Measurements from ENCODE around the gene TTC23L. TPM values are rescaled to one million over a fixed set of nuclear protein-coding genes. Genes with fewer than 3 reads are reported as not detected.

TTC23L gene
- total and polyA plus RNA-seq, 2 donors (not counting 1 experiment from before 2014, with no cell fraction given) = 0.24 to 0.33 TPM

GRCh38 chr5:34865091-34865490, 26.1 kb downstream of the TTC23L start:
- DNase-seq (ENCODE audit: low read depth in 2 of 2) = peak in 1 of 2 donors; percentile 11
- TF ChIP-seq EZH2 (IDR thresholded peaks at IDR 0.05; ENCODE audit: low read length, missing control alignments) (no peak), CTCF (conservative IDR thresholded peaks at IDR 0.05 in 1 of 2, IDR thresholded peaks at IDR 0.05 in 1 of 2; ENCODE audit: low read depth in 1 of 2, low read length in 2 of 2) (no peak)
- H3K27me3 ChIP-seq (ENCODE audit: control insufficient read depth, insufficient read depth, low read length) = no peaks in the 10 kb centered on the region
- H2AFZ ChIP-seq (ENCODE audit: low read length) = no peak overlapping the region
- H3K9me3 ChIP-seq (ENCODE audit: control insufficient read depth, insufficient read depth, low read depth, low read length) = no peaks in the 10 kb centered on the region
- H3K4me2 ChIP-seq (ENCODE audit: extremely low read depth, insufficient read depth, low read length) = no peak overlapping the region
- no peak overlapping the region for H3K4me3 ChIP-seq (replicated peaks in 1 of 4; ENCODE audit: control extremely low read depth in 1 of 4, insufficient read depth in 1 of 4, low read depth in 3 of 4, low read length in 4 of 4)
- no peak overlapping the region for H3K27ac ChIP-seq (ENCODE audit: insufficient read depth, low read length)
- no peaks in the 10 kb centered on the region for H3K4me1 ChIP-seq (ENCODE audit: control insufficient read depth, extremely low read depth, insufficient read depth, low read length)
- no peaks in the 10 kb centered on the region for H3K36me3 ChIP-seq (ENCODE audit: control insufficient read depth, insufficient read depth, low read length)
- H4K20me1 ChIP-seq (ENCODE audit: control insufficient read depth, extremely low read depth, insufficient read depth, low read length) = no peaks in the 10 kb centered on the region
- no peak overlapping the region for H3K9ac ChIP-seq (ENCODE audit: insufficient read depth, low read length)
- H3K79me2 ChIP-seq (ENCODE audit: control insufficient read depth, insufficient read depth, low read length) = no peaks in the 10 kb centered on the region

GRCh38 chr5:34866989-34867471, 28.1 kb downstream of the TTC23L start:
- Histone ChIP-seq H3K36me3 (ENCODE audit: control insufficient read depth, insufficient read depth, low read length) (no peaks in the 10 kb centered on the region), H3K4me1 (ENCODE audit: control insufficient read depth, extremely low read depth, insufficient read depth, low read length) (no peaks in the 10 kb centered on the region), H3K4me3 (replicated peaks in 1 of 4; ENCODE audit: control extremely low read depth in 1 of 4, insufficient read depth in 1 of 4, low read depth in 3 of 4, low read length in 4 of 4) (no peak overlapping the region), H3K4me2 (ENCODE audit: extremely low read depth, insufficient read depth, low read length) (no peak overlapping the region), H3K79me2 (ENCODE audit: control insufficient read depth, insufficient read depth, low read length) (no peaks in the 10 kb centered on the region), H3K9ac (ENCODE audit: insufficient read depth, low read length) (no peak overlapping the region), H3K27me3 (ENCODE audit: control insufficient read depth, insufficient read depth, low read length) (no peaks in the 10 kb centered on the region), H4K20me1 (ENCODE audit: control insufficient read depth, extremely low read depth, insufficient read depth, low read length) (no peaks in the 10 kb centered on the region), H3K27ac (ENCODE audit: insufficient read depth, low read length) (no peak overlapping the region), H2AFZ (ENCODE audit: low read length) (no peak overlapping the region), H3K9me3 (ENCODE audit: control insufficient read depth, insufficient read depth, low read depth, low read length) (no peaks in the 10 kb centered on the region)
- TF ChIP-seq EZH2 (IDR thresholded peaks at IDR 0.05; ENCODE audit: low read length, missing control alignments) (no peak), CTCF (conservative IDR thresholded peaks at IDR 0.05 in 1 of 2, IDR thresholded peaks at IDR 0.05 in 1 of 2; ENCODE audit: low read depth in 1 of 2, low read length in 2 of 2) (no peak)
- DNase-seq (ENCODE audit: low read depth in 2 of 2) = no peak

GRCh38 chr5:34867660-34868059, 28.7 kb downstream of the TTC23L start:
- H3K79me2 ChIP-seq (ENCODE audit: control insufficient read depth, insufficient read depth, low read length) = no peaks in the 10 kb centered on the region
- no peaks in the 10 kb centered on the region for H3K4me1 ChIP-seq (ENCODE audit: control insufficient read depth, extremely low read depth, insufficient read depth, low read length)
- no peaks in the 10 kb centered on the region for H4K20me1 ChIP-seq (ENCODE audit: control insufficient read depth, extremely low read depth, insufficient read depth, low read length)
- no peak overlapping the region for H3K4me3 ChIP-seq (replicated peaks in 1 of 4; ENCODE audit: control extremely low read depth in 1 of 4, insufficient read depth in 1 of 4, low read depth in 3 of 4, low read length in 4 of 4)
- H3K27ac ChIP-seq (ENCODE audit: insufficient read depth, low read length) = no peak overlapping the region
- H3K27me3 ChIP-seq (ENCODE audit: control insufficient read depth, insufficient read depth, low read length) = no peaks in the 10 kb centered on the region
- H3K9me3 ChIP-seq (ENCODE audit: control insufficient read depth, insufficient read depth, low read depth, low read length) = no peaks in the 10 kb centered on the region
- no peak for TF ChIP-seq CTCF (conservative IDR thresholded peaks at IDR 0.05 in 1 of 2, IDR thresholded peaks at IDR 0.05 in 1 of 2; ENCODE audit: low read depth in 1 of 2, low read length in 2 of 2)
- no peak for TF ChIP-seq EZH2 (IDR thresholded peaks at IDR 0.05; ENCODE audit: low read length, missing control alignments)
- no peak for DNase-seq (ENCODE audit: low read depth in 2 of 2)
- H3K36me3 ChIP-seq (ENCODE audit: control insufficient read depth, insufficient read depth, low read length) = no peaks in the 10 kb centered on the region
- no peak overlapping the region for H3K4me2 ChIP-seq (ENCODE audit: extremely low read depth, insufficient read depth, low read length)
- H2AFZ ChIP-seq (ENCODE audit: low read length) = no peak overlapping the region
- H3K9ac ChIP-seq (ENCODE audit: insufficient read depth, low read length) = no peak overlapping the region
